Germinal center (tissue), 1 donor: ENCODE data around the gene ZNF496.

ENCODE experiments used
- DNase-seq: peaks from one replicate; pipeline ENCODE4 v3.0.0; 2012; ENCODE audit warnings: mixed read lengths, low spot score

ZNF496 gene

DNA sequence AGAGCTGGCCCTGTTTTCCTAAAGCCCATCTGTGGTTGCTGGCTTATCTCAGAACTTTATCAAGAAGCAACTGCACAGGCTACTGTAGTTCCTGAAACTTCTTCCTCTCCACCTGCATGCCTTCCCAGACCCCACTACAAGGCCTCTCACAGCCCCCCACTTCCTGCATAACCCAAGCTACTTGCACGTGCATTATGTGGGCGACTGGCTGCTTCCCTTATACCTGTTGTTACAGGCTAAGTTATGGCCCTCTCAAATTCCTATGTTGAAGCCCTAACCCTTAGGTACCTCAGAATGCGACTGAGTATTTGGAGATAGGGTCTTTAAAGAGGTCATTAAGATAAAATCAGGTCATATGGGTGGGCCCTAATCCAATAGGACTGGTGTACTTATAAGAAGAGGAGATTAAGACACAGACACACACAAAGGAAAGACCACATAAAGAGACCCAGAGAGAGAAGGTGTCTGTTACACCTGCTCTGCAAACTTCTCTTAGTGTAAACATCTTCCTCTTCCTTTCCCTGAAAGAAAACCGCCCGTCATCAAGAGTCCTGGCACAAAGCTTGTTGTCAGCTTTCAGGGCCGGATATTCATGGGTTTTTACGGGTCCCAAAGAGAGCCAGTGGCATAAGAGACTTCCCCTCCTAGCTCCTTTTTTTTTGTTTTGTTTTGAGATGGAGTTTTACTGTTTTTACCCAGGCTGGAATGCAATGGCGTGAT lies 5.1 kb downstream of the ZNF496 start:
- DNase-seq: no peak

DNA sequence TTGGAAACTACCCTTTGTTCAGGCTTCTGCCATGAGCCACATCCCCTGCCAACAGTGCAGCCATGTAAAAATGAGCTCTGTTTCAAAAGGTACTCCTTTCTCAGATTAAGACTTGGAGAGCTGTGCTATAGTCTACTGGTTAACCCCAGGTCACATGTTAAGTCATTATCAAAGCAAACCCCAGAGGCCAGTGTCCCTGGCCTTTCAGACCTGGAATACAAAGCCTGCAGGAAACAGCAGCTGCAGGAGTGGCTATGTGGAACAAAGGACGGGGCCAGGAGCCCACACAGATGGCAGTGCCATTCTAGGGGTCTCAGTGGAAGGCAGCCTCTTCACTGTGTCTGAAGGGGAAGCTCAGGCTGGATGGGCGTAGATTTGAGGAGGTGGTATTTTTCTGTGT lies 6.7 kb downstream of the ZNF496 start:
- DNase-seq: no peak

DNA sequence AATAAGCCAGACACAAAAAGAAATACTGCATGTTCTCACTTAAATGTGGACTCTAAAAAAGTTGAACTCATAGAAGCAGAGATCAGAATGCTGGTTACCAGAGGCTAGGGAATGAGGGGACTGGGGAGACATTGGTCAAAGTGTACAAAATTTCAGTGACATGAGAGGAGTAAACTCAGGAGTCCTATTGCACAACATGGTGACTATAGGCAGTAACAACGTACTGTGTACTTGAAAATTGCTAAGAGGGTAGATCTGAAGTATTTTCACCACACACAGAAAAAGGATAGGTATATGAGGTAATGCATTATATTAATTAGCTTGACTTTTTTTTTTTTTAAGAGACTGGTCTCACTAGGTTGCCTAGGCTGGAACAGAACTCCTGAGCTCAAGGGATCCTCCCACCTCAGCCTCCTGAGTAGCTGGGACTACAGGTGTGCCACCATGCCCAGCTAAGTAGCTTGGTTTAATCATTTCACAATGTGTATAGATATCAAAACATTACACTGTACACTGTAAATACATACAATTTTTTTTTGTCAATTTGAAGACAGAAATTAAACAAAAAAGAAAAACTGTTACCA lies 7.4 kb downstream of the ZNF496 start:
- DNase-seq: no peak

DNA sequence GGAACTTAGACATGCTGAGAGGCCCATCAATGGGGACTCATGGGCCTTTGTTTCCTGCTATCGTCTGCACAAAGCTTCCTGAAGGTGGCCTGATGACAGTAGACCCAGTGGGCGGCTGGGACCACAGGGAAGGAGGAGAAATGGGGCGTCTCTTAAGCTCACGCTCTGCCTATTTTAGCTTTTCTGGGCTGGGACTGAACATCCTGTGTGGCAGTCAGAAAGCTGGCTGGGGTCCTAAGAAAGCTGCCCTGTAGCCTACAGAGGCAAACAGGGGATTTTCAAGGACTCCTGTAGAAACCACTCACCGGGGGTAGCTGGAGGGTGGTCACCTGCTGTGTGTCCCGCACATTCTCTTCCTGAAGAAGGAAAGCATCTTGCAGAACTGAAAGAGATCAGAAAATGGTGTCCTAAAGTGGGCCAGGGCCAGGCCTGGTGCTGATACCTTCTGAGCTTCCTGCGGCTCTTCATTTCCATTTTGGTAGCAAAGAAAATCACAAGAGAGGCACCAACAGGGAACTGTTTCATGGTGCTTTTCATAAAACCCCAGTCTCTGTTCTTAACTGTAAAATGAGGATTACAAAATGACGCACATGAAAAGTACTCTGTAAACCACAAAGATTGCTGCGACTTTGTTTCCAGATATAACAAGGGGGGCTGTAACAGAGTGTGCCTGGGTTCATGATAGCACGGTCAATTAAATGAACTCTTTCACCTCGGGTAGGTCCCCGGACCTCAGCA lies 8.6 kb downstream of the ZNF496 start:
- DNase-seq: no peak

DNA sequence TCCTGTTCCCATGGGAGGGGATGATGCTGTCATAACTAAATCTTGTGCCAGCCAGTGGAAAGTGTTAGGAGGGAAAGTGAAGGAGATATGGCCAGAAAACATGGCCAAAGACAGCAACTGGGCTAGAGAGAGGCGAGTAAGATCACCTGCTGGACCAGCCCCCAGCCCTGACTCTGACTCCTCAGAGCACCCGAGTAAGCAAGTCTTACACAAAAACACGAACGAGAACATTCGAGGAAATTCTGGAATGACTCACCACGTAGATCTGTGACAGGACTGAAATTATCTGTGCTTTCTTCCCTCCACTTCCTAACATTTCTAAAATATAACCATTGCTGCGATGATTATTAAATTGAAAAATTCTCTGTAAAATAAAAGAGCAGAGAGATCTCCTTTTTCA lies 9.2 kb downstream of the ZNF496 start:
- no peak for DNase-seq

DNA sequence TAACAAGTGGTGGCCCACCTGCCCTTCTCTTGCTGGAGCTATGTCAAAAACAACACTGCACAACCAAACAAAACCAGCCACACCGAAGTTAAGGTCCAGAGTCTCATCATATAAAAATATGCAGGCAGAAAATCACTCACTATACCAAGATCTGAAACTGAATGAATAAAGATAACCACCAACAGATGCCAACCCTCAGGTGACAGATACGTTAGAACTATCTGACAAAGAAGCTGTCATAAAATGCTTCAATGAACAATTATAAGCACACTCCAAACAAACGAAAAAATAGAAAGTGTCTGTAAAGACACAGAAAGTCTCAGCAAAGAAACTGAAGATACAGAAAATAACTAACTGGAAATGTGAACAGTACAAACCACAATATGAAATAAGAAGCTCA lies 14.0 kb downstream of the ZNF496 start:
- no peak for DNase-seq

DNA sequence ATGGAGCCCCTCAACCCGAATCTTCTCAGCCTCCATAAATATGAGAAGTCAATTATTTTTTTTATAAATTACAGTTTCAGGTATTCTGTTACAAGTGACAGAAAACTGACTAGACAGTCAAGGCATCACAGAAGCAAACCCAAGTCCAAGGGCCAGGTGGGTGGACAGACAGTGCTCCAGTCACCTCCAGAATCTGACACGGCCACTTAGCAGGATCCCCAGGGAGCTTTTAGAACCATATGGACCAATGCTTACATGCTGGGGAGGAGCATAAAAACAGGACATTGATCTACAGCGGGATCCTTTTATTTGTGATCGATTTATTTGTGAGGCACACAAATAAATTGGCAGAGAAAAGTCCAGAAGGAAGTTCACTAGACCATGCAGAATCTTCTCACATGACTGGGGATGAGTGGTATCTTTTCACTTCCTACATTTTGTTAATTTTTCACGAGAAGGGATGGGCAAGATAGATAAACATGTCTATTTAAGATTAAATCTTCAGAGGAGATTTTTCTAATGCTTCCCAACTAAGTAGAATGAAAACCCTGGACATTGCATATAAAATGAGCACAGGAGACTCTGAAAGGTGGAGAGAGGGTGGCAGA lies 15.0 kb downstream of the ZNF496 start:
- DNase-seq: no peak

DNA sequence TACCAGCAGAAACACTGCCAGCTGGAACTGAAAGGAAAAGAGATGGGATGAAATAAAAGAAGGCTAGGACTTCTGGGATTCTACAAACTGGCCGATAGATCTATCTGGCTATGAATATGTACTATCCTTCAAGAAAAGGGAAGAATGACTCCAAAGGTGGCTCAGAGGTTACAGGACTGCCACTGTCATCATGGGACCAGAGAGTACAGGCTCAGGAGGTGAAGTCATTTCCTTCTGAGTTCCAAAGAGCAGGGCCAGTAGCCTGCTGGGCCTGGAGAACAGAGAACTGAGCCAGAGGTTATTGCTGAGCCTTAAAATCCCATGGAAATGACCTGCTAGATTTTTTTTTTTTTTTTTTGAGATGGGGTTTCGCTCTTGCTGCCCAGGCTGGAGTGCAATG lies 27.6 kb downstream of the ZNF496 start:
- no peak for DNase-seq

DNA sequence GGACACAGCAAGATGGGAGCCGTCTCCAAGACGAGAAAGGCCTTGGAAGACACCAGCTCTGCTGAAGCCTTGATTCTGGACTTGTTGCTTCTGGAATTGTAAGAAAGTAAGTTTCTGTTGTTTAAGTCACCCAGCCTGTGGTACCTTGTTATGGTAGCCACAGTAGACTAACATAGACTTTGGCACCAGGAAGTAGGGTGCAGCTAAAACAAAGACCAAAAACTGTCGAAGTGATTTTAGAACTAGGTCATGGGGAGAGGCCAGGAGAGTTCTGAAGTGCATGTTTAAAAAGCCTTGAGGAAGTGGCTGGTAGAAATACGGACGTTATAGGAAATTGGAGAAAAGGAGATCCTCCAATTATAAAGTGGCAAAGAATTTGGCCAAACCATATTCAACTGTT lies 28.5 kb downstream of the ZNF496 start:
- DNase-seq: no peak

DNA sequence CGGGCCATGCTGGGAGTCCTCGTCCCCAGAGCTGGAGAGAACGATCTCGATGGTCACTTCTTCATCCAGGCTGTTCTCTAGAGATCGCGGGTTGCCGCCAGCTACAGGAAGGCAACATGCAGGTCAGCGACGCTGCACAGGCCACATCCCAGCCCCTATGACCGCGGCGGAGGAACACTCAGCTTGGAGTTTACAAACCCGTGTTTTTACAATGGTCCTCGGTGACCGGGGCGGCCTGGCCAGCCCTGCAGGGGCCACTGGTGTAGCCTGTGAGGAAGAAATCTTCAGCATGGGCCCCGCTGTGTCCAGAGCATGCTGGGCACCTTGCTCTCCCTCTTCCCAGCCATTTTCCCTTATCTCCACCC lies 30.5 kb downstream of the ZNF496 start:
- DNase-seq: no peak

DNA sequence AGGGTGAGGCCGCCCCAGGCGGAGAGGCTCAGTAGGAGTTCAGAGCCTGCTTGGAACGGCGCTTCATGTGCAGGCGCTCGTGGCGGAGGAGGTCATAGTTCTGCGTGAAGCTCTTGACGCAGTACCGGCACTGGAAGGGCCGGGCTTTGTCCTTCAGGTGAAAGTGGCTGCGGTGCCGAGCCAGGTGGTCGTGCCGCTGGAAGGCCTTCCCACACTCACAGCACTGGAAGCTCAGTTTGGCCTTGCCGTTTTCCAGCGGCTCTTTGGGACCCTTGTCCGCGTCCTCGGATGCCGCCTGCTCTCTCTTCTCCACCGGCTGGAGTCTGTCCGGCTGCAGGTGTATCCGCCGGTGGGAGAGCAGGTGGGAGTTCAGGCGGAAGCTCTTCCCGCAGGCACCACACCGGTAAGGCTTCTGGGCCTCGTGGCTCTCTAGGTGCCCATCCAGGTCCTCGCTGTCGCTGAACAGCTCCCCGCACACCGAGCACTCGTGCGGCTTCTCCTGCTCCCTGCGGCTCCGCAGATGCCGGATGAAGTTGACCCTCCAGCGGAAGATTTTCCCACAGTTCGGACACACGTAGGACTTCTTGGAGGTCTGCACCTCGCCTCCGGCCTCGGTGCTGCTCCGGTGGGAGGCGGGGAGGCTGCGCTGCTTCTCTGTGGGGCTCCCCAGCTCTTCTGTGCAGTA lies 31.0 kb downstream of the ZNF496 start:
- no peak for DNase-seq

DNA sequence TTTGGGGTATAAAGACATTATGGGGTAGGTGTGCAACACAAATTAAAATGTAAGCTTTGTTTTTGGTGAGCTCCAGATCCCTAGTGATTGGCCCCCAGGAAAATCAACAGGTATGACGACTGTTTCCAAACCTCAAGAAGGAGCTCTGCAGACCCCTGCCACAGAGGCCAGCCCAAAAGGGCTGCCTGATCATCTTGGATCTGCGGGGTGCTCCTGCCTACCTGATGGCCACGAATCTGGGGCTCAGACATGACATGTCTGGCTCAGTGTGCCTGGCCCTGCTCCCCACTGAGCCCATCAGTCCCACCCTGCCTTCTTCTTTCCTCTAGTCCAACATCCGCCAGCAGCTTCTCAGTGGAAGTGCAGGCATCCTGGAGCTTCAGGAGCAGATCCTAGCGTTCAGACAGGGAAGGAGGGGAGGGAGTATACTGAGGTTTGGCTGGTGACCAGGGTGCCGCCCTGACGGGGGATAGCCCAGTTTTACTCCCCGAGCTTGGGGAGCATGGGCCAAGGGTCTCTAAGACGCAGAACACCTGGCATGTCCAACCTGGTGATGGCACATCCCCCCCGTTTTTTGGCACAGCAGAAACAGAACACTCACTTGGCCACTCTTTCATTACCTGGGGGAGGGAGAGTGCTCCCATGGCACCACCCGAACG lies 31.8 kb downstream of the ZNF496 start:
- DNase-seq: no peak

DNA sequence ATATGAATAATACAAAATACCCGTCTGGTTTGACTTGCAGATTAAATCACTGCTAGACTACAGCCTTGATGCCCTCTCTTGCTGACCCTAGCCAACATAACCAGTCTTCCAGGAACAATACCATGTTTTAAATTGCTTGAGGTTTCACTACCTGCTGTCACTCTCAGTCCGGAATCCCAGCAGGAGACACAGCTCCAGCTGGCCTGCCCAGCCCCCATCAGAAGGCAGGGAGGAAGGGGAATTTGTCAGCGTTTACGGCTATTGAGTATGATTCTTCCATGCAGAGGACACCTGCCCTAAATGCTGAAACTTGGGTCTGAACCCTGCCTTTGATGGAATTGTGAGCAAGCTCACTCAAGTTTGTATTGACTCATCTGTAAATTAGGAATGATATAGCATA lies 33.0 kb downstream of the ZNF496 start:
- no peak for DNase-seq

DNA sequence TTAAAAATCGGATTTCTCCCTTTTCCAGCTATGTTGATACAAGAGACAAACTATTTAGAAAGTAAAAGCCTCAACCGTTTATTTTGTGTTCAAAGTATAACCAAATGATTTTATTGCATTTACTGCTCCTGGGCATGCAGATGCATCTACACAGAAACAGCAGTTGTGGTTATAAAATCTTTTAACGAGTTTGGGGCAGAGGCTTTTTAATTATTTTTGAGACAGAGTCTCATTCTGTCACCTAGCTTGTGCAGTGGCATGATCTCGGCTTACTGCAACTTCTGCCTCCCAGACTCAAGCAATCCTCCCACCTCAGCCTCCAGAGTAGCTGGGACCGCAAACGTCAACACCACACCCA lies 33.6 kb downstream of the ZNF496 start:
- DNase-seq: no peak

DNA sequence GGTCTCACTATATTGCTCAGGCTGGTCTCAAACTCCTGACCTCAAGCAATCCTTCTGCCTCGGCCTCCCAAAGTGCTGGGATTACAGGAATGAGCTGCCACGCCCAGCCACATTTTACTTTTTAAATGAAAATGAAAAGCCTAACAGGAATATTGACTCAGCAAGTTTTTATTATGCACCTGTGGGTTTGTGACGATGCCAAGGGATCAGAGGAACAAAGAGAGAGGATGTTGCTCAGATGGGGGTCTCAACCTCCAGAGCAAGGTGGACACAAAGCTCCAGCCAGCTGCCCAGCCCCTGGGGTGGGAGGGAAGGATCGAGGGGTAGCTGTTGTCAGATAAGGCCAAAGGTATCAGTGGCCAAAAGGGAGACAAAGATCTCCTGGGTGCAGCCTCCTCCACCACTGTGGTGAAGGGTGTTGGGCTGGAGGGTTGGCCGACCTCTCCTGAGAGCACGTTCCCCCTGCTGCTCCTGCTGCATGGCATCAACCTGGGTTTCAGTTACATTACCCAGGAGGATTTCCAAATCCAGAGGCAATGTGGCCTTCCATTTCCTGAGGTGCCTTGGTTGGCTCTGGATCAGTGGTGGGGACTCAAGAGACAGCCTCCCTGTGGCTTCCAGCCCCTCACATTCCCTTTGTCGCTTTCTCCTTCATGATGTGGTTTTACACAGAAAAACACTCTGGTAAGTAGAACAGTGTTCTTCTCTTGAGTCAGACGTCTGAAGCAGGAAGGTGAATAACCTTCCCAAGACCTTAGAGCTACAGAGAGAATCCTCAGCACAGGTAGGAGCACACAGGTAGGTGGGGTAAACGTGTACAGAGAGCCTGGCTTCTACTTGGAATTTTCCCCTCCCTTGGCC lies 34.2 kb downstream of the ZNF496 start:
- DNase-seq: no peak

DNA sequence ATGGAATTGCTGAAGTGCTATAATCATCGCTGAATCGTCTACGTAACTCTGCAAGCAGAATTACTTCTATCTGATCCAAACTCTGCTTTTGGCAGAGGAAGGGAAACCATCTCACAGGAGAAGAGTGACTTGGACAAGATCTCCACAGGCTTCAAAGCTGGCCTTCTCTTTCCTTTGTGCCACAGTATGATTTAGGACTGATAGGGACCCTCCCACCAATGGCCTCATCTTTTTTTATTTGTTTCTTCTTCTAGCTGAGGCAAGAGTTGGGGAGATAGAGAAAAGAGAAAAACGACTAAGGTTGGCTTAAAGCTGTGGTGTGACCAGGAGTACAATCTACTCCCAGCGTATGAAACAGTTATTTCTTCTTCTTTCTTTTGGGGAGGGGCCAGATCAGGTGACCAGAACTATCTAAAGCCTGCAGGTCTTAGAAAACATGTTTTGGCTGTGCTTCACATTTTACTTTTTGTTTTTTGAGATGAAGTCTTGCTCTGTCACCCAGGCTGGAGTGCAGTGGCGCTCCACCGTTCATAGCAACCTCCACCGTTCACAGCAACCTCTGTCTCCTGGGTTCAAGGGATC lies 35.0 kb downstream of the ZNF496 start:
- no peak for DNase-seq

DNA sequence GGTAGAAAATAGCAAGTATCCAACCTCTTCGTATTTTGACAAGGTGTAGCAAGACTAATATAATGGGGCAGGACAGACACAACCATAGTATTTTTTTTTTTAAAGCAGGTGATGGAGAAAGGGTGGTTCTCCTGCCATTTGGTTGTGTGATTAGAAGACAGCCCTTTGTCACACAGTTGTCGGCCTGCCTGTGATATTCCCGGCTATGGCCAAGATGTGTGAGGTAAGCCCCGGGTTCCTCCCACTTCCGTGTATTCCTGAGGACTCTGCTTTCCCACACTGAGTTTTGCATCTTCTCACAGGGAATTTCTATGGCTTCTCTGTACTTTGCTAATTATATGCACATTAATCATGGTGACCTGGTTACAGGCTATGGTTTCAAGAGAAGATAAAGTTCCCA lies 35.9 kb downstream of the ZNF496 start:
- no peak for DNase-seq

DNA sequence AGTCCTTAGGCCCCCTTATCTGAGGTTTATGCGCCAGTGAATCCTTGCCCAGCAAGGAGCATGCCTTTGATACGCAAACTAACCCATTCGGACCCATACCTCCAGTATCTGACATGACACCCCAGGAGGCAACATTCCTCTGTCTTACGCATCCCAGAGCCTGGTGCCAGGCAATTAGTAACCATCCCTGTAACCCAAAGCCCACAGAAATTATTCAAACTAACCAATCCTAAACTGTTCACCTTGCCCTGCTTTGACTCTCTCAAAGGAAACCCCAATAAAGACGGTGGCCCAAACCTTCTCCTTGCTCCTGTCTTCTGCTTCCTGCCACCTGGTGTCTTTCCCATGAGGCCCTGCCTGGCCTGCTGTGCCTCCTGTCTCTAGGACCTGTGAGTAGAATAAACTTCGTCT lies 36.4 kb downstream of the ZNF496 start:
- DNase-seq: no peak

DNA sequence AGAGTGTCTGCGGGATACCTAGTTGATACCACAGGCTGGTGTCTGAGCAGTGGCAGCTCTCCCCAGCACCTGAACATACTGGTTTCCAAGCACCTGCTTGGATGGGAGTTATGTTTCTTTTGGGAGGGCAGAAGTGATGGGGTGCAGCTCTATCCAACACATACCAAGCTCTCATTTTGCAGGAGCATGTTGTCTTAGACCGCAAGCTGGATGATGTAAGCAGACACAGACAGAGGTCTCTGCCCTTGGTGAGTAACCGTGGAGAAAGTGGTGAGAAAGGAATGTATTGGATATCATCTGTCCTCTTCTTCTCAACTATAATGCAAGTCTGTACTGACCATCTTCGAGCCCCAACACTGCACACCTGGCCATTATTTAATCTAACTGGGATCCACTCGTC lies 37.4 kb downstream of the ZNF496 start:
- DNase-seq: no peak

DNA sequence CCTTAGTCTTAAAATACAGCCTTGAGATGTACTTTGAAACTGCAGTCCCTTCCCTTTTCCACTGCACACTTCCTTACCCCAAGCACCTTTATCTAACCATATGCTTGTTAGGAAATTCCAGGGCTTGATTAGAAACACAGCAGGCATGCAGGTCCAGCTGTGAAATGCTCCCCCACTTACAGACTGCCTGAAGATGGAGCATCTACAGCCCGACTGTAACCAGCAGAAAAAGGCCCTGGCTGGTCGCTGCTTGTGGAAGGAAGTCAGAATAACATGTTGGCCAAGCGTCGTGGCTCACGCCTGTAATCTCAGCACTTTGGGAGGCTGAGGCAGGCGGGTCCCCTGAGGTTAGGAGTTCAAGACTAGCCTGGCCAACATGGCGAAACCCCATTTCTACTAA lies 38.6 kb downstream of the ZNF496 start:
- DNase-seq: no peak
